ENCODE measurements around the gene DLGAP1. TPM values are rescaled to one million over a fixed set of nuclear protein-coding genes. Genes with fewer than 3 reads are reported as not detected.

The DLGAP1 gene
- total and polyA plus RNA-seq, 2 of the 13 experiments (the other 11 are each of a cell fraction or from before 2014, with no cell fraction given): 0.01 TPM; not detected in 1

GRCh38 chr18:3664563-3665178 lies 790.4 kb downstream of the DLGAP1 start (continued):
- TF ChIP-seq ZNF512B (CRISPR knock-in tag; IDR thresholded peaks at IDR 0.05; ENCODE audit: borderline replicate concordance) (no peak), SAP130 (CRISPR knock-in tag; IDR thresholded peaks at IDR 0.05; ENCODE audit: low read depth) (no peak; the same call in 1 of the 2 replicates), ATRX (CRISPR knock-in tag; IDR thresholded peaks at IDR 0.05; ENCODE audit: borderline replicate concordance) (no peak), RBFOX2 (IDR thresholded peaks at IDR 0.05; ENCODE audit: low read depth, low read length) (peak; percentile 56; the same call in 1 of the 2 replicates), AKNA (CRISPR knock-in tag; IDR thresholded peaks at IDR 0.05; ENCODE audit: borderline replicate concordance) (no peak), ZMYM2 (CRISPR knock-in tag; IDR thresholded peaks at IDR 0.05) (0 out of 2 replicates have a peak, but pooled peaks have one; percentile 27), HMGXB3 (CRISPR knock-in tag; IDR thresholded peaks at IDR 0.05; ENCODE audit: borderline replicate concordance) (no peak), GATAD1 (CRISPR knock-in tag; IDR thresholded peaks at IDR 0.05) (no peak), PTBP1 (IDR thresholded peaks at IDR 0.05; ENCODE audit: low read depth, low read length, poor library complexity, severe bottlenecking) (no peak), HIVEP1 (CRISPR knock-in tag; IDR thresholded peaks at IDR 0.05) (no peak), ATF7-NPFF (CRISPR knock-in tag; IDR thresholded peaks at IDR 0.05; ENCODE audit: low read depth) (no peak), ZBTB44 (CRISPR knock-in tag; IDR thresholded peaks at IDR 0.05) (no peak), FIP1L1 (IDR thresholded peaks at IDR 0.05; ENCODE audit: borderline replicate concordance, insufficient read depth, low read depth, low read length) (no peak), ZNF326 (CRISPR knock-in tag; IDR thresholded peaks at IDR 0.05; ENCODE audit: borderline replicate concordance) (no peak), SALL1 (CRISPR knock-in tag; IDR thresholded peaks at IDR 0.05) (no peak)

All from HepG2 (cell line).